Lower leg skin (tissue), 3 donors: Measurements from ENCODE around the gene BBS1.

Source experiments
- POLR2A ChIP-seq, 2 donors: fragments of 450-650 bp; IDR thresholded peaks; one replicate each; pipeline ENCODE4 v1.6.1; 2016 to 2017; ENCODE audit warnings: antibody characterized with exemption in 2 of 2, mild to moderate bottlenecking in 1 of 2, moderate library complexity in 1 of 2
- TF ChIP-seq, protein P1 (sequence below), 3 donors: fragments of 450-650 bp; IDR thresholded peaks; one replicate each; pipeline ENCODE4 v1.5.1; 2016; ENCODE audit warnings: antibody characterized with exemption in 3 of 3, mild to moderate bottlenecking in 3 of 3, moderate library complexity in 2 of 3

DNA sequence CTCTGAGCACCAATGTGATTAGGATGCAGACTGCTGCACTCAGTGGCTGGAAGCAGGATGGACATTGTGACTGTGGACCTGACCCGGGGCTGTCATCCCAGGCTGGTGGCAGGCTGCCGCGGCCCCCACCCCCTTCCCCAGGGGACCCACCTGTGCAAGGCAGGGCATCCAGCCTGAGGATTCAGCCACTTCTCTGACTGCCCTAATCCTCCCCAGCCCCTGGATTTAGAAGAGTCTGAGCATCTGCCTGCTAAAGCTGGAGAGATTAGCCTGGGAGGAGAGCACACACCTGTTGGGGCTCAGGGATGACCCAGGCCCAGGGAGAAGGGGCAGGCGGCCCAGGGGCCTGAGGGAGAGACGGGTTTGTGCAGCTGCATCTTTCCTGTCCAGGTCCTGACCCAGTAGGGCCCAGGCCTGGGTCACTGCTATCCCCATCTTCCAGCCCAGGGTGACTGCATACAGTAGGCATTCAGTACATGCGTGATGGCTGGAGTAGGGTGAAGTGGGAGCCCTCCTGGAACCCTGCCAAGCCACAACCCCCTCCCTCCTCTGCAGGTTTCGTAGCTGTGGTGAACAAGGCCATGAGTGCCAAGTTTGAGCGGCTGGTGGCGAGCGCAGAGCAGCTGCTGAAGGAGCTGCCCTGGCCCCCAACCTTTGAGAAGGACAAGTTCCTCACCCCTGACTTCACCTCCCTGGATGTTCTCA lies 18.1 kb upstream of the BBS1 start:
- TF ChIP-seq, protein P1, sequence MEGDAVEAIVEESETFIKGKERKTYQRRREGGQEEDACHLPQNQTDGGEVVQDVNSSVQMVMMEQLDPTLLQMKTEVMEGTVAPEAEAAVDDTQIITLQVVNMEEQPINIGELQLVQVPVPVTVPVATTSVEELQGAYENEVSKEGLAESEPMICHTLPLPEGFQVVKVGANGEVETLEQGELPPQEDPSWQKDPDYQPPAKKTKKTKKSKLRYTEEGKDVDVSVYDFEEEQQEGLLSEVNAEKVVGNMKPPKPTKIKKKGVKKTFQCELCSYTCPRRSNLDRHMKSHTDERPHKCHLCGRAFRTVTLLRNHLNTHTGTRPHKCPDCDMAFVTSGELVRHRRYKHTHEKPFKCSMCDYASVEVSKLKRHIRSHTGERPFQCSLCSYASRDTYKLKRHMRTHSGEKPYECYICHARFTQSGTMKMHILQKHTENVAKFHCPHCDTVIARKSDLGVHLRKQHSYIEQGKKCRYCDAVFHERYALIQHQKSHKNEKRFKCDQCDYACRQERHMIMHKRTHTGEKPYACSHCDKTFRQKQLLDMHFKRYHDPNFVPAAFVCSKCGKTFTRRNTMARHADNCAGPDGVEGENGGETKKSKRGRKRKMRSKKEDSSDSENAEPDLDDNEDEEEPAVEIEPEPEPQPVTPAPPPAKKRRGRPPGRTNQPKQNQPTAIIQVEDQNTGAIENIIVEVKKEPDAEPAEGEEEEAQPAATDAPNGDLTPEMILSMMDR (IDR thresholded peaks at IDR 0.05): no peak
- no peak for TF ChIP-seq POLR2A (IDR thresholded peaks at IDR 0.05)
